ENCODE results near the gene WAC. TPM values are rescaled to one million over a fixed set of nuclear protein-coding genes. Genes with fewer than 3 reads are reported as not detected.

The WAC gene
- total and polyA plus RNA-seq, 2 of the 13 experiments (the other 11 are each of a cell fraction or from before 2014, with no cell fraction given): 69.1 to 96.2 TPM

- TF ChIP-seq PAXIP1 (CRISPR knock-in tag; conservative IDR thresholded peaks at IDR 0.05): 0 out of 2 replicates have a peak, but pooled peaks have one; percentile 16
- no peak for TF ChIP-seq TOPORS (CRISPR knock-in tag; IDR thresholded peaks at IDR 0.05)
- no peak for TF ChIP-seq RXRB (CRISPR knock-in tag; IDR thresholded peaks at IDR 0.05; ENCODE audit: borderline replicate concordance)
- TF ChIP-seq ARNT2 (CRISPR knock-in tag; IDR thresholded peaks at IDR 0.05; ENCODE audit: low read depth): no peak
- TF ChIP-seq, protein P1, sequence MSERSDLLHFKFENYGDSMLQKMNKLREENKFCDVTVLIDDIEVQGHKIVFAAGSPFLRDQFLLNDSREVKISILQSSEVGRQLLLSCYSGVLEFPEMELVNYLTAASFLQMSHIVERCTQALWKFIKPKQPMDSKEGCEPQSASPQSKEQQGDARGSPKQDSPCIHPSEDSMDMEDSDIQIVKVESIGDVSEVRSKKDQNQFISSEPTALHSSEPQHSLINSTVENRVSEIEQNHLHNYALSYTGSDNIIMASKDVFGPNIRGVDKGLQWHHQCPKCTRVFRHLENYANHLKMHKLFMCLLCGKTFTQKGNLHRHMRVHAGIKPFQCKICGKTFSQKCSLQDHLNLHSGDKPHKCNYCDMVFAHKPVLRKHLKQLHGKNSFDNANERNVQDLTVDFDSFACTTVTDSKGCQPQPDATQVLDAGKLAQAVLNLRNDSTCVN (CRISPR knock-in tag; IDR thresholded peaks at IDR 0.05; ENCODE audit: borderline replicate concordance): no peak
- no peak for TF ChIP-seq PRMT3 (CRISPR knock-in tag; IDR thresholded peaks at IDR 0.05; ENCODE audit: borderline replicate concordance, low read depth)
- TF ChIP-seq, protein P2, sequence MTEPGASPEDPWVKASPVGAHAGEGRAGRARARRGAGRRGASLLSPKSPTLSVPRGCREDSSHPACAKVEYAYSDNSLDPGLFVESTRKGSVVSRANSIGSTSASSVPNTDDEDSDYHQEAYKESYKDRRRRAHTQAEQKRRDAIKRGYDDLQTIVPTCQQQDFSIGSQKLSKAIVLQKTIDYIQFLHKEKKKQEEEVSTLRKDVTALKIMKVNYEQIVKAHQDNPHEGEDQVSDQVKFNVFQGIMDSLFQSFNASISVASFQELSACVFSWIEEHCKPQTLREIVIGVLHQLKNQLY (CRISPR knock-in tag; IDR thresholded peaks at IDR 0.05): no peak
- TF ChIP-seq ZNF839 (CRISPR knock-in tag; IDR thresholded peaks at IDR 0.05; ENCODE audit: borderline replicate concordance): no peak
- no peak for TF ChIP-seq MEIS1 (CRISPR knock-in tag; IDR thresholded peaks at IDR 0.05; ENCODE audit: borderline replicate concordance)
- 0 out of 2 replicates have a peak, but pooled peaks have one; percentile 26 for TF ChIP-seq YEATS2 (CRISPR knock-in tag; IDR thresholded peaks at IDR 0.05; ENCODE audit: borderline replicate concordance)
- TF ChIP-seq CTCF (CRISPR knock-in tag; IDR thresholded peaks at IDR 0.05): peak; percentile 91
- 0 out of 2 replicates have a peak, but pooled peaks have one; percentile 33 for TF ChIP-seq KDM3A (CRISPR knock-in tag; IDR thresholded peaks at IDR 0.05; ENCODE audit: low read depth)
- TF ChIP-seq ERF (CRISPR knock-in tag; IDR thresholded peaks at IDR 0.05): 0 out of 2 replicates have a peak, but pooled peaks have one; percentile 39
- TF ChIP-seq STAG1 (CRISPR knock-in tag; IDR thresholded peaks at IDR 0.05): peak; percentile 99
- peak; percentile 70; the same call in 1 of the 2 replicates for TF ChIP-seq KDM2A (CRISPR knock-in tag; IDR thresholded peaks at IDR 0.05; ENCODE audit: borderline replicate concordance, low read depth)
- TF ChIP-seq NONO (IDR thresholded peaks at IDR 0.05): no peak
- TF ChIP-seq NONO (CRISPR knock-in tag; conservative IDR thresholded peaks at IDR 0.05): no peak
- TF ChIP-seq, protein P3, sequence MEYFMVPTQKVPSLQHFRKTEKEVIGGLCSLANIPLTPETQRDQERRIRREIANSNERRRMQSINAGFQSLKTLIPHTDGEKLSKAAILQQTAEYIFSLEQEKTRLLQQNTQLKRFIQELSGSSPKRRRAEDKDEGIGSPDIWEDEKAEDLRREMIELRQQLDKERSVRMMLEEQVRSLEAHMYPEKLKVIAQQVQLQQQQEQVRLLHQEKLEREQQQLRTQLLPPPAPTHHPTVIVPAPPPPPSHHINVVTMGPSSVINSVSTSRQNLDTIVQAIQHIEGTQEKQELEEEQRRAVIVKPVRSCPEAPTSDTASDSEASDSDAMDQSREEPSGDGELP (IDR thresholded peaks at IDR 0.05; ENCODE audit: borderline replicate concordance, low read depth): peak; percentile 81; the same call in 1 of the 2 replicates
Observed at GRCh38 chr10:28663576-28664368, 130.9 kb downstream of the WAC start (continued).
